Measurements from ENCODE around the gene ALPK1. TPM values are rescaled to one million over a fixed set of nuclear protein-coding genes. Genes with fewer than 3 reads are reported as not detected.

The ALPK1 gene
- total and polyA plus RNA-seq, 2 of the 4 experiments (the other 2 are of a cell fraction): 3.3 to 7.9 TPM

- H3K27ac ChIP-seq (ENCODE audit: insufficient read depth, low read length): no peak overlapping the region
- H2BK15ac ChIP-seq (ENCODE audit: low read depth, low read length): no peak overlapping the region
- no peak overlapping the region for H3K23ac ChIP-seq (ENCODE audit: low read depth, low read length)
- intact Hi-C loops (cut with micrococcal nuclease) (loop anchor here (2.0 kb wide), 1 partner anchor 168 kb away; no protein-coding TSS in a partner anchor), in situ Hi-C loops (cut with MboI; ENCODE audit: low sequenced_read_pairs) (loop anchor here (10.0 kb wide), 1 partner anchor 172 kb away; no protein-coding TSS in a partner anchor), dilution Hi-C loops (cut with HindIII; ENCODE audit: low sequenced_read_pairs, unreplicated experiment) (no loop called here)
- no peak overlapping the region for H2BK20ac ChIP-seq (ENCODE audit: low read depth, low read length)
- H3K9me3 ChIP-seq (ENCODE audit: control insufficient read depth, insufficient read depth, low read length): no peaks in the 10 kb centered on the region
- peaks cover 3% of the 10 kb centered on the region for H3K4me1 ChIP-seq (ENCODE audit: control insufficient read depth, insufficient read depth, low read length)
- peak; percentile 46; the same call in 1 of the 2 replicates for TF ChIP-seq SMC3 (IDR thresholded peaks at IDR 0.05; ENCODE audit: low read depth, low read length)
- TF ChIP-seq CTCF (conservative IDR thresholded peaks at IDR 0.05; ENCODE audit: low read depth, low read length): peak; percentile 55
- TF ChIP-seq RAD21 (IDR thresholded peaks at IDR 0.05; ENCODE audit: low read length): peak; percentile 39; the same call in 1 of the 2 replicates
- no peak for TF ChIP-seq CEBPB (IDR thresholded peaks at IDR 0.05; ENCODE audit: low read depth, low read length)
- no peak overlapping the region for H4K91ac ChIP-seq (ENCODE audit: insufficient read depth, low read depth, low read length)
- no CpG with 5 or more reads among the region's 2 CpGs for WGBS, 2 experiments (ENCODE audit: extremely low coverage in 2 of 2, insufficient read length in 1 of 2)
- no peak overlapping the region for H3K4ac ChIP-seq (ENCODE audit: low read depth, low read length)
- peaks cover 3% of the 10 kb centered on the region; the same call in 1 of the 2 replicates for H3K36me3 ChIP-seq (ENCODE audit: control insufficient read depth, insufficient read depth, low read length)
- H2AK9ac ChIP-seq (replicated peaks; ENCODE audit: low read depth, low read length, poor library complexity): no peak overlapping the region
- H3K9ac ChIP-seq (ENCODE audit: low read depth, low read length): no peak overlapping the region
- no peak overlapping the region for H3K18ac ChIP-seq (ENCODE audit: low read depth, low read length)
- no peaks in the 10 kb centered on the region for H3K27me3 ChIP-seq (ENCODE audit: control insufficient read depth, insufficient read depth, low read length)
- no peak overlapping the region for H2BK5ac ChIP-seq (ENCODE audit: low read depth, low read length, poor library complexity, severe bottlenecking)
- H3K79me1 ChIP-seq (ENCODE audit: low read depth in 1 of 2, low read length in 2 of 2): peaks cover 0 to 6% of the 10 kb centered on the region in 2 experiments; a peak in 2 of 4 replicates
- no peak overlapping the region for H2AFZ ChIP-seq (replicated peaks; ENCODE audit: low read length, poor library complexity)
- H4K8ac ChIP-seq (ENCODE audit: low read depth in 2 of 2, low read length in 2 of 2): no peak overlapping the region
- H2BK120ac ChIP-seq (ENCODE audit: low read depth, low read length): no peak overlapping the region
- no peak overlapping the region for H3K56ac ChIP-seq (ENCODE audit: extremely low read depth, insufficient read depth, low read length)
- H4K5ac ChIP-seq (ENCODE audit: low read depth, low read length): no peak overlapping the region
- ATAC-seq (ENCODE audit: low read depth): peak; percentile 38; the same call in 1 of the 2 replicates
- ChIA-PET CTCF (interaction anchor here (0.6 to 1.3 kb wide), 6 partner anchors 10 to 257 kb away, joined by 3 to 5 read pairs (median 3); no protein-coding TSS in a partner anchor), POLR2A (ENCODE audit: unreplicated experiment) (no interaction called here)
- no peak overlapping the region for H2AK5ac ChIP-seq (ENCODE audit: low read depth, low read length)
- DNase-seq: peak; percentile 52
- H3K9me1 ChIP-seq (ENCODE audit: insufficient read depth, low read length): peaks cover 6% of the 10 kb centered on the region; the same call in 1 of the 2 replicates
- BruUV-seq (replicated peaks): no TSS peak
- H4K20me1 ChIP-seq (ENCODE audit: insufficient read depth, low read length): no peaks in the 10 kb centered on the region
- no peak overlapping the region for H3K4me2 ChIP-seq (ENCODE audit: low read depth, low read length)
- H3K4me3 ChIP-seq (ENCODE audit: insufficient read depth, low read depth, low read length): no peak overlapping the region
- H3K14ac ChIP-seq (replicated peaks; ENCODE audit: low read depth, low read length): no peak overlapping the region
Measured at GRCh38 chr4:112266823-112267222, 30.3 kb upstream of the ALPK1 start.
